SK-N-MC (cell line): ENCODE data around the gene SCN8A.

Source experiments
- DNase-seq: peaks from one replicate; pipeline ENCODE4 v3.0.0-alpha.2; 2011; ENCODE audit warnings: low read depth, low spot score
- H3K27ac ChIP-seq: fragments of 200-600 bp; sonication (generic); 2 replicates; pipeline ENCODE4 v1.5.1; 2016; ENCODE audit warnings: mixed run types
- H3K36me3 ChIP-seq: fragments of 200-600 bp; sonication (generic); 2 replicates; pipeline ENCODE4 v1.6.1; 2017; ENCODE audit warnings: antibody characterized with exemption, low read length, mixed read lengths; ENCODE audit not compliant: insufficient read depth
- H3K4me3 ChIP-seq: fragments of 200-600 bp; sonication (generic); 2 replicates; pipeline ENCODE4 v1.5.1; 2016
- H3K9ac ChIP-seq: fragments of 200-600 bp; sonication (generic); 2 replicates; pipeline ENCODE4 v1.8.0; 2017; ENCODE audit warnings: mixed run types, mixed read lengths; ENCODE audit not compliant: insufficient read length
- H3K9me3 ChIP-seq: fragments of 200-600 bp; sonication (generic); 2 replicates; pipeline ENCODE4 v1.6.1; 2017; ENCODE audit warnings: low read depth, mild to moderate bottlenecking, antibody characterized with exemption, low read length, moderate library complexity, mixed read lengths
- EZH2 ChIP-seq: fragments of 200-600 bp; sonication (generic); IDR thresholded peaks from one replicate; pipeline ENCODE4 v1.6.1; 2017; ENCODE audit warnings: antibody characterized with exemption
- FOXP2 ChIP-seq: optimal IDR thresholded peaks from 2 replicates; pipeline ENCODE3; 2011; ENCODE audit warnings: mild to moderate bottlenecking, moderate library complexity; ENCODE audit not compliant: insufficient read depth; ENCODE audit errors: extremely low read length, control extremely low read depth
- POLR2AphosphoS5 ChIP-seq: IDR thresholded peaks from 2 replicates; pipeline ENCODE4 v1.6.1; 2012; ENCODE audit warnings: mild to moderate bottlenecking, low read depth, low read length, borderline replicate concordance

The SCN8A gene

DNA sequence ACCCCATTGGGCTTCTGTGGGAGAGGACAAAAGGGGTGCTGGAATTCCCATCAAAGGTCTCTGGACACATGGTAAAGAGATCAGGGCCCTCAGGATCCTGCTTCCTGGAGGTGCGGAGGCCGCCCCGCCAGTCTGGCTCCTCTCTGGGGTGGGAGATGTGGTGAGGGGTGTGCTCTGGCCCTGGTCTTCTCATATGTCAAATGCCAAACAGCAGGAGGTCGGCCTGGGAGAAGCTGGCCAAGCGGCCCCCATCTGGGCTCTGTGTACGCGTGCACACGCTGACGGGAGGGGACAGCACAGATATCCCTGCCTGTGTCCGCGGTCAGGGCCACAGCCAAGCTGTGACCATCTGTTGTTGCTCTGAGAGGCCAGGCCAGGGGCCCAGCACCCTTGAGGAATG, 243.4 kb downstream of the SCN8A start:
- TF ChIP-seq EZH2: no peak
- TF ChIP-seq FOXP2: no peak
- TF ChIP-seq POLR2AphosphoS5: no peak
- no peaks in the 10 kb centered on the region for H3K9me3 ChIP-seq

DNA sequence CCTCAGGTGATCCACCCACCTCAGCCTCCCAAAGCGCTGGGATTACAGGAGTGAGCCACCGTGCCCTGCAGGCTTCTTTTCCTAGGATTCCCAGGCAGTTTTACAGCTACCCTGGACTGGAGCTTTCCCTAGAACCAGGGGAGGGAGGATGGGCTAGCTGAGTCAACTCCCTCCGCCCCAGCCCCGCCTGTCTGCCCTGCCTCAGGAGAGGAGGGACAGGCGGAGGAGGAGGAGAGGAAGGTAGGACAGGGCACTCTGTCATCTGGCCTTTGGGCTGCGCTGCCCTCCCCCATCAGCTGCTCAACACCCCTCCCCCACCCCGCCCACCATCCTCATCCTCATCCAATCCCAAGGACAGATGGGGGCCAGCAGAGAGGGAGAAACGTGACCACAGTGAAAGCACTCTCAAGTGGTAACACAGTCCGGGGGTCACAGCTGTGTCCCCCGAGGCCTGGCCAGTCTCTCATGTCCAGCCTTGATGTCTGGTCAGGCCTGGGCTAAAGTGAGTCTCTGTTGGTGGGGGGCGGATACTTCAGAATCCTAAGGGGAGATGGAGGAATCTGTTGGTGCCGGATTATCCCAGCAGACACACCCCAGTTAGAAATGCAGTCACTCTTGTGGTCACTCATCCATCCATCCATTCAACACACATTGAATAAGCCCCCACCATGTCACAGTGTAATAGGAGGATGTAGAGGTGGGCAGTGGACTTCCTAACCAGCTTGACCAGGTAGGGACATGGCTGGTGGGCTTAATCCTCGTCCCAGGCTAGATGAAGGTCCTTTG, 245.2 kb downstream of the SCN8A start:
- no peak overlapping the region for H3K9ac ChIP-seq
- TF ChIP-seq EZH2 (no peak), FOXP2 (no peak), POLR2AphosphoS5 (no peak)
- H3K9me3 ChIP-seq: no peaks in the 10 kb centered on the region
- no peak overlapping the region for H3K4me3 ChIP-seq
- no peak for DNase-seq
- no peak overlapping the region for H3K27ac ChIP-seq
- no peaks in the 10 kb centered on the region for H3K36me3 ChIP-seq

More for the DNA sequence above, 243.4 kb downstream of the SCN8A start:
- no peak overlapping the region for H3K27ac ChIP-seq
- DNase-seq: no peak
- no peak overlapping the region for H3K4me3 ChIP-seq
- no peak overlapping the region for H3K9ac ChIP-seq
- no peaks in the 10 kb centered on the region for H3K36me3 ChIP-seq

DNA sequence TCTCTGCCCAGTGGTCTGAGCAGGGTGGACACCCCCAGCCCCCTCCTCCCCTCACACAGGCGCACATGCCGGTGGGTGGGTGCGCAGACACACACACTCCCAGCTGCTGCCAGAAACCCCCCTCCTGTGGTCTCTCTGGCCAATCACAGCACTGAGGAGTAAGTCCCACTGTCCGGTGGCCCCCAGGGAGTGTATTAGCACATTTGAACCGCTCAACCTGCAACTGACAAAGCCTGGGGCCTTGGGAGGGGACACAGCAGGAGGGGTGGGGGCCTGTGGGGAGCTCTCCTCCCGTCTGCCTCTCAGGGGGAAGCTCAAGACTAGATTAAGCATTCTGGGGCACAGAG, 245.8 kb downstream of the SCN8A start:
- no peak overlapping the region for H3K4me3 ChIP-seq
- no peaks in the 10 kb centered on the region for H3K9me3 ChIP-seq
- no peak overlapping the region for H3K9ac ChIP-seq
- no peak for TF ChIP-seq EZH2
- no peak for TF ChIP-seq FOXP2
- no peak for TF ChIP-seq POLR2AphosphoS5
- no peaks in the 10 kb centered on the region for H3K36me3 ChIP-seq
- no peak for DNase-seq
- no peak overlapping the region for H3K27ac ChIP-seq

DNA sequence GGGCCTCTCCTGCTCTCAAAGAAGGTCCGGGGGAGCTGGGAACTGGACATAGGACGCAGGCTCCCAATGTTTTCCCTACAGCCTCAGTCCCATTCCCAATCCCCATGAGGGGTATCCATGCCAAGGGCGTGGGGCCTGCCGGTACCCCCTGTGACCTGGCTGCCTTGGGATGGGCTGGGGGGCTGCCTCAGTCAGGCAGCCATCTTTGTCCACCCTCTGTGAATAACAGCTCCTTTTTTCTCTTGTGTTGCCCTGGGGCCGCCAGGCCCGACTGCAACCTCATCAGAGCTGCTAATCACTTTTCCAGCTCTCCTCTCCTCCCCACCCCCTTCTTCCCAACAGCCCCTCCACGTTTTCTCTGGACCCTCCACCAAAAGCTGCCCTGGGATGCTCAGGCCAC, 246.3 kb downstream of the SCN8A start:
- Histone ChIP-seq H3K27ac (no peak overlapping the region), H3K36me3 (no peaks in the 10 kb centered on the region), H3K9ac (no peak overlapping the region), H3K9me3 (no peaks in the 10 kb centered on the region), H3K4me3 (no peak overlapping the region)
- TF ChIP-seq EZH2 (no peak), POLR2AphosphoS5 (no peak), FOXP2 (no peak)
- DNase-seq: no peak

DNA sequence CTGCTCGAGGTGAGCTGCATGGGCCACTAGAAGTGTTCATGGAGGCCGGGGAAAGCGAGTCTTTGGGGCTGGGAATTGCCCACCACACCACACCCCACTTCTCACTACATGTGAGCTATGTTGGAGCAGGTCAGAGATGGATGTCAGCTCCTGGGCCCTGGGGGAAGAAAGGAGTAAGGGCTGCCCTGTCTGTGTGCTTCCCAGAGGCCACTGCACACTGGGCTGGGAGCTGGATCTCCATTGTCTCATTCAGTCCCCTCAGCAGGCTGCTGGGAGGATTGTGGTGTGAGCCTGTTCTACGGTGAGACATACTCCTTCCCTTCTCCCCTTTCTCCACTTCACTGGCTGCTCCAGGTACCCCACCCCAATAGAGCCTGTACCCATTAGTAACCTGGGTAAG, 247.0 kb downstream of the SCN8A start:
- Histone ChIP-seq H3K9ac (no peak overlapping the region), H3K9me3 (no peaks in the 10 kb centered on the region), H3K4me3 (no peak overlapping the region), H3K36me3 (no peaks in the 10 kb centered on the region), H3K27ac (no peak overlapping the region)
- DNase-seq: no peak
- no peak for TF ChIP-seq EZH2
- TF ChIP-seq FOXP2: no peak
- TF ChIP-seq POLR2AphosphoS5: no peak

DNA sequence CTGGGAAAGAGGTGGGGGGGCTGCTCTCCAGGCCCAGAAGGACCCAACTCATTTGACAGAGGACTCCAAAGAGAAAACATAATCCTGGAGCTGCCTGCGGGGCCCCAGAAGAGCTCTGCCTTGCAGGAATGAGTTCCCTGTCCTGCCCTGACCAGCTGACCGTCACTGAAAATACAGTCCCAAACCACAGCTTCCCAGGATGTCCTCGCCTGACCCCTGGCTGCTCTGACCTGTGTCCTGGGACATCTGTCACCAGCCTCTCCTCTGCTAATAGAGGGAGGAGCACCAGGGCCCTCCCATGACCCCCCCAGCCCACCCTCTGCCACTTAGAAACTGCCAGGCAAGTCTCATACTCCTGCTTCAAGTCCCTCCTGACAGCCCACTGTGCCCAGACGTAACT, 247.7 kb downstream of the SCN8A start:
- TF ChIP-seq FOXP2 (no peak), EZH2 (no peak), POLR2AphosphoS5 (no peak)
- no peak for DNase-seq
- Histone ChIP-seq H3K27ac (no peak overlapping the region), H3K9ac (no peak overlapping the region), H3K36me3 (no peaks in the 10 kb centered on the region), H3K9me3 (no peaks in the 10 kb centered on the region), H3K4me3 (no peak overlapping the region)

DNA sequence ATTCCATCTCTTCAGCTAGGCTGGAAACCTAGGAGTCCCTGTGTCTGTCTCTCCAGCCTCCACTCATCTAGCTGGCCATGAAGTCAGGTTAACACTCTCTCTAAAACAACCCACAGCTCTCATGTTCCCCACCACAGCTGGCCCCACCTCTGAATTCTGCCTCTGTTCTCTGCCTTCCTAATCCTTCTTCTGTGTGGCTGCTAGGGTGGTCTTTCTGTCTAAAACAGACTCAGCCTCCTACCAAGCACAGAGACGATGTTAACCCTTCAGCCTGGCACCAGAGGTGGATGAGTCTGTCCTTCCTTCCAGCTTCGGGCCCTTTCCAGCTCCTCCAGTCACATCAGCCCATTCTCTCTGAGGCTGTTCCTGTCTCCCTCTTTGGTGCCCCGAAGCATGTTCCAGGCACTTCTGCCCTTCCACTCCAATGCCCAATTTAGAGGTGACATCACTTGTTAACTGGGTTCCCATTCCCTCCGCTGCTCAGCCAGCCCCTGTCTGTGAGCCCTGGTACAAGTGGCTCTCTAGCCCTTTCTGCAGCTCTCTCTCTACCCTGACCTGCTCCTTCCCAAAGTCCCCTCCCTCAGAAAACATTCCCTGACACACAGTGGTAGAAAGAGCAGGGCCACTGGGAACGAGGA, 248.4 kb downstream of the SCN8A start:
- no peak overlapping the region for H3K9ac ChIP-seq
- H3K27ac ChIP-seq: no peak overlapping the region
- no peak overlapping the region for H3K4me3 ChIP-seq

DNA sequence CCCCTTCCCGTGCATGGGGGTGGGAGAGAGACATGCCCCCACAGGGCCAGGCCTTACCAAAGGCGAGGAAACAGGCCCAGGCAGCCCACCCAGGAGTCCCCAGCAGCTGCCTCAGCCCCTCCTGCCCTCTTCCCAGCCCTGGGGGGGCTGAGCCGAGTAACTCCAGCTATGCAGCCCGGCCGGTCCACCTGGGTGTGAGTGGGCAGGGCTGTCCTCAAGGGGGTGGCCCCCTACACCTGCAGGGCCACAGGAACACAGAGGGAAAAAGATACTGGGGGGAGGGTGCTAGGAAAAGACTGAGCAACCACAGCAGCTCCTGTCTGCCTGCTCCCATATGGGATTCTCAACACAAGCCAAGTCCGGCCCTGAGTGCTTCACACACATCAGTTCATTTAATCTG, 249.9 kb downstream of the SCN8A start:
- no peak overlapping the region for H3K9ac ChIP-seq
- DNase-seq: no peak
- no peak overlapping the region for H3K4me3 ChIP-seq
- H3K27ac ChIP-seq: no peak overlapping the region
- TF ChIP-seq FOXP2 (no peak), EZH2 (no peak), POLR2AphosphoS5 (no peak)
- H3K36me3 ChIP-seq: no peaks in the 10 kb centered on the region
- no peaks in the 10 kb centered on the region for H3K9me3 ChIP-seq

More for the DNA sequence above, 248.4 kb downstream of the SCN8A start:
- Histone ChIP-seq H3K9me3 (no peaks in the 10 kb centered on the region), H3K36me3 (no peaks in the 10 kb centered on the region)
- DNase-seq: no peak
- no peak for TF ChIP-seq FOXP2
- no peak for TF ChIP-seq EZH2
- TF ChIP-seq POLR2AphosphoS5: no peak
